GM19463 (cell line): ENCODE data around the gene TRH.

Experiments used
- ATAC-seq: cut with Tn5 transposase; IDR thresholded peaks from one replicate; pipeline ENCODE4 v1.9.1; 2021; ENCODE audit warnings: mild to moderate bottlenecking, moderate library complexity; ENCODE audit not compliant: unreplicated experiment

The TRH gene

GRCh38 chr3:129974564-129974832 lies at the start of gene TRH:
Gene TRH, plus strand, starts transcription at chr3:129974720. Its CDS starts 1,097 bp downstream, at chr3:129975817.
- no peak for ATAC-seq

- ATAC-seq, result no peak
Observed at GRCh38 chr3:129927072-129927471, 47.4 kb upstream of the TRH start.

GRCh38 chr3:129929383-129929782 lies 45.1 kb upstream of the TRH start:
- no peak for ATAC-seq

- ATAC-seq, result no peak
Observed at GRCh38 chr3:129933471-129933870, 41.0 kb upstream of the TRH start.

- ATAC-seq, result no peak
Observed at GRCh38 chr3:129934234-129935123, 40.0 kb upstream of the TRH start.

GRCh38 chr3:129936757-129937156 lies 37.8 kb upstream of the TRH start:
- ATAC-seq, result no peak

GRCh38 chr3:129937717-129938116 lies 36.8 kb upstream of the TRH start:
- ATAC-seq, result no peak

GRCh38 chr3:129938140-129938930 lies 36.2 kb upstream of the TRH start:
- no peak for ATAC-seq

- no peak for ATAC-seq
Observed at GRCh38 chr3:129940086-129940485, 34.4 kb upstream of the TRH start.

GRCh38 chr3:129942296-129942695 lies 32.2 kb upstream of the TRH start:
- no peak for ATAC-seq

GRCh38 chr3:129943020-129943419 lies 31.5 kb upstream of the TRH start:
- ATAC-seq, result no peak

- ATAC-seq, result no peak
Observed at GRCh38 chr3:129944709-129945108, 29.8 kb upstream of the TRH start.

- ATAC-seq, result no peak
Observed at GRCh38 chr3:129947538-129948240, 26.8 kb upstream of the TRH start.

- ATAC-seq, result no peak
Observed at GRCh38 chr3:129950318-129951046, 24.0 kb upstream of the TRH start.

- ATAC-seq, result no peak
Observed at GRCh38 chr3:129952556-129953355, 21.8 kb upstream of the TRH start.

GRCh38 chr3:129953621-129954020 lies 20.9 kb upstream of the TRH start:
- no peak for ATAC-seq

GRCh38 chr3:129954514-129954913 lies 20.0 kb upstream of the TRH start:
- no peak for ATAC-seq

GRCh38 chr3:129956936-129957335 lies 17.6 kb upstream of the TRH start:
- ATAC-seq, result no peak

- ATAC-seq, result no peak
Observed at GRCh38 chr3:129958755-129959154, 15.8 kb upstream of the TRH start.

GRCh38 chr3:129961141-129961541 lies 13.4 kb upstream of the TRH start:
- ATAC-seq, result no peak
